ENCODE measurements around the gene KLK4.

KLK4 gene, protein sequence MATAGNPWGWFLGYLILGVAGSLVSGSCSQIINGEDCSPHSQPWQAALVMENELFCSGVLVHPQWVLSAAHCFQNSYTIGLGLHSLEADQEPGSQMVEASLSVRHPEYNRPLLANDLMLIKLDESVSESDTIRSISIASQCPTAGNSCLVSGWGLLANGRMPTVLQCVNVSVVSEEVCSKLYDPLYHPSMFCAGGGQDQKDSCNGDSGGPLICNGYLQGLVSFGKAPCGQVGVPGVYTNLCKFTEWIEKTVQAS

DNA sequence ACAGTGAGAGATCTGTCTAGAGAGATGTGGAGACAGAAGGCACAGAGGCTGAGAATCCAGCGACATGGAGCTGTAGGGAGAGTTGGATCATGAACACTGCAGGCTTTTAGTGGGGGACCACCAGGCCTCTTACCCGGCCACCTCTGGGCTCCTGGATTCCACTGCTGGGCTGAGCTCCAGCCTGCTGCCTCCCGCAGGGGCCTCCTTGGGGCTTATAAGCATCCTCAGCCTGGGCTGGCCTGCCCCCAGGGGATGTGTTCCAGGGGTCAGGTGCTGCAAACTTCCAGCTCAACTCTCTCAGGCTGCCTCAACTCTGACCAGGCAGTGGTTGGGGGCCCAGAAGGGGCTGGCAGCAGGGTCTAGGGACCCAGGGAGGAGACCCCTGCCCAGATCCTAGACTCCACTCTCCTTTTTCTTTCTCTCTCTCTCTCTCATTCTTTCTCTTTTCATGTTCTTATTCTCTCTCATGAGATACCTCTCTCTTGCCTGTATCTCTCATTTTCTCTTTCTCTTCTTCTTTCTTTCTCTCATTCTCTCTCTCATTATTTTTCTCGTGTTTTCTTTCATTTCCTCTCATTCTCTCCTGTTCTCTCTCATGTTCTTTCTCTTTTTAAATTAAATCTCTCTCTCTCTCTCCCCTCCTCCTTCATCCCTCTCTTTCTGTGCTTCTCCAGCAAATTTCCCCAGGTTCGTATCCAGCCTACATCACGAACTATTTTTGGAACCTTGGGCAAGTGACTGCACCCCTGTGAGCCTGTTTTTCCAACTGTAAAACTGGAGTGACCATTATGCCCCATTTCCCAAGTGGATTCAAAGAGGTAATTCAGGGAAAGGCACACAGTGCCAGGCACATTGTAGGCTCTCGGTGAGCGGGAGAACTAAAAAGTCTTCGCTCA lies at the start of gene KLK4:
TSS of gene KLK4 (minus strand) at position 190 of the 896 bp plus-strand sequence. CDS start 657 bp downstream, outside the sequence.
- in situ Hi-C loops (cut with HindIII; ENCODE audit: low sequenced_read_pairs), result no loop called here

DNA sequence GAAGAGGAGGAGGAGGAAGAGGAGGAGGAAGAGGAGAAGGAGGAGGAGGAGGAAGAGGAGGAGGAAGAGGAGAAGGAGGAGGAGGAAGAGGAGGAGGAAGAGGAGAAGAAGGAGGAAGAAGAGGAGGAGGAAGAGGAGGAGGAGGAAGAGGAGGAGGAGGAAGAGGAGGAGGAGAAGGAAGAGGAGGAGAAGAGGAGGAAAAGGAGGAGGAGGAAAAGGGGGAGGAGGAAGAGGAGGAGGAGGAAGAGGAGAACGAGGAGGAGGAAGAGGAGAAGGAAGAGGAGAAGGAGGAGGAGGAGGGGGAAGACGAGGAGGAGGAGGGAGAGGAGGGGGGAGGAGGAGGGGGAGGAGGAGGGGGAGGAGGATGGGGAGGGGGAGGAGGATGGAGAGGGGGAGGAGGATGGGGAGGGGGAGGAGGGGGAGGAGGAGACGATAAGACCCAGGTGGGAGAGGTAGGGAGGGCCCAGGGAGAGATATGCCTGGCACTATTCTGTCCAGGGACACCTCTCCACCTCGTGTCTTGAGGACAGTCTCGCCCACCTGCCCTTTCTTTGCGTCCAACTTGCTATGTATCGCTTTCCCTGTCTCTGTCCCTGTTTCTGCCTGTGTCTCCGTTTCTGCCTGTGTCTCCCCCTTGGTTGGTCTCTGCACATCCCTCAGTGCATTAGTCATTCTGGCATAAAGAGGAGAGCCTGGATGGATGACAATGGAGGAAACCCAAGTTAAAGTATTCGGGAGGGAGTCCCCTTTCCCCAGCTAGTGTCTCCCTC lies 48.7 kb upstream of the KLK4 start:
- in situ Hi-C loops (cut with HindIII; ENCODE audit: low sequenced_read_pairs), result no loop called here

DNA sequence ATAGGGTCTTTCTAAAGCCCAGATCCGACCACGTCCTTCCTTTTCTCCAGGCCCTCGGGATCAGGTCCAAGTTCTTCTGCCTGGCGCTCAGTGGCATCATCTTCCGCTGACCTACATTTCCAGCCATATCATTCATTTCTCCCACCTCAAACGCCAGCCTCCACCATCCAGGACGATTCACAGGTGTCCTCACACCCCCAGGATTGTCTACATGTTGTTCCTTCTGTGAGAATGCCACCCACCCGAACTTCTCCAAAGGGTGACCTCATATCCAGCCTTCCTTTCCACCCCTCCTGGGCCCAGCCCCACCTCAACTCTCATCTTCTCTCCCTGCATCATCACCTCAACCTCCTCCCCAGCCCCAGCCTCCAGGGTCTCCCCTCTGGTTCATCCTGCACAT lies 46.4 kb upstream of the KLK4 start:
- in situ Hi-C loops (cut with HindIII; ENCODE audit: low sequenced_read_pairs), result no loop called here

DNA sequence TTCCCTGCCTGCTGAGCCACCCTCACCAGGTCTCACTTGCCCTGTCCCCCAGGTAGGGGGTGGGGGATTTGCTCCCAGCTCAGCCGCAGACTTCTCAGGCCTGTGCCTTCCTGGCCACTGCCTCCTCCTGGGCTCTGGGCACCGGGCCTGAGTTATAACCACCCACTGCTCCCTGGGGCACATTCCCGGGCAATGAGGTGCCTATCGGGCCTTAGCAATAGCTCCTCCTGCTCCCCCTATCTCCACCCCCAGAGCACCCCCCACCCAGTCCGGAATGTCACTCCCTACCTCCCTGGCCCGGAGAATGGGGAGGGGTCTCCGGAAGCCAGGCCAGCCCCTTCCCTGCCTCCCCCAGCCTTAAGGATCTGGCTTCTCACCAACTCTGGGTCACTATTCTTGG lies 41.7 kb upstream of the KLK4 start, which contains the start of gene KLK5:
TSS of gene KLK5 (minus strand) at position 129 of the 400 bp plus-strand sequence. CDS start 381 bp downstream, outside the sequence.
- in situ Hi-C loops (cut with HindIII; ENCODE audit: low sequenced_read_pairs), result no loop called here

DNA sequence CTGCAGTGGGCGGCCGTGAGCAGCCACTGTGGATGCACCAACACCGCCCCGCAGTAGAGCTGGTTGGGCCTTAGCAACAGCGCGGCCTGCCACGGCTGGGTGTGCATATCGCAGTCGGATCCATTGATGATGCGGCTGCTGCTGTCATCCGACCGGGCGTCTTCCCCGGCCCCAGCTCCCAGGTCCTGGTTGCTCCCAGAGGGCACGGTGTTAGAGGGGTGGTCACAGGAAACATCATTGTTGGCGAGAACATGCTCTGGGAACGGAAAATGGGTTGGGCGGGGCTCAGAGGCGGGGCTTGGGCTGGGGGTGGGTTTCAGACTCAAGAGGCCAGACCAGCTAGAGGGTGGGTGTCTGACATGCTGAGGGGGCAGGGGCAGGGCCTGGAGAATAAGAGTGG lies 38.7 kb upstream of the KLK4 start:
- in situ Hi-C loops (cut with HindIII; ENCODE audit: low sequenced_read_pairs), result no loop called here

DNA sequence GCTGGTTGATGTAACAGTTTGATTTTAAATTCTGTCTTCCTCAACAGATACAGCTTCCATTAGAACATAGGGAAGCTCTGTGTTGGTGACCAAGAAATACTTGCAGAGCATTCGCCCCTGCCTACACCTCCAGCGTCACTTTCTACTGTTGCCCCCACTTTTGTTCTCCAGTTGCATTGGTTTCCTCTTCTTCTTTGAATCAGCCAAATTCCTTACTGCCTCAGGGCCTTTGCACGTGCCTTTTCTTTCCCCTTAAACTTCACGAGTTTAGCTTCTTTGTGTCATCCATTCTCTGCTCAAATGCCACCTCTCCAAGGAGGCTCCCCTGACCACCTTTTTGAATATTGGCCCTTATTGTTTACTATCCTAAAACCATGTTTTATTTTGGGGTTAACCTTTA lies 35.9 kb upstream of the KLK4 start:
- in situ Hi-C loops (cut with HindIII; ENCODE audit: low sequenced_read_pairs), result no loop called here

DNA sequence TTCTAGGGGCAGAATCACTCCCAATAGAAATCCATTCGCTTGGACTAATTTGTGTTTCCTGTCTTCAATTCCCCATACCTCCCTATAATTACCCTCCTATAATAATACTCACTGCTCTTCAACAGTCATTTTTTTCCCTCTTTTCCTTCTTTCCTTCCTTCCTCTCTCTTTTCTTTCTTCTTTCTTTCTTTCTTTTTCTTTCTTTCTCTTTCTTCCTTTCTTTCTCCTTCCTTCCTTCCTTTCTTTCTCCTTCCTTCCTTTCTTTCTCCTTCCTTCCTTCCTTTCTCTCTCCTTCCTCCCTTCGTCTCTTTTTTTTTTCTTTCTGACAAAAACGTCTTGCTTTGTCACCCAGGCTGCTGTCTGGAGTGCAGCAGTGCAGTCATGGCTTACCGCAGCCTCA lies 33.6 kb upstream of the KLK4 start:
- in situ Hi-C loops (cut with HindIII; ENCODE audit: low sequenced_read_pairs), result no loop called here

DNA sequence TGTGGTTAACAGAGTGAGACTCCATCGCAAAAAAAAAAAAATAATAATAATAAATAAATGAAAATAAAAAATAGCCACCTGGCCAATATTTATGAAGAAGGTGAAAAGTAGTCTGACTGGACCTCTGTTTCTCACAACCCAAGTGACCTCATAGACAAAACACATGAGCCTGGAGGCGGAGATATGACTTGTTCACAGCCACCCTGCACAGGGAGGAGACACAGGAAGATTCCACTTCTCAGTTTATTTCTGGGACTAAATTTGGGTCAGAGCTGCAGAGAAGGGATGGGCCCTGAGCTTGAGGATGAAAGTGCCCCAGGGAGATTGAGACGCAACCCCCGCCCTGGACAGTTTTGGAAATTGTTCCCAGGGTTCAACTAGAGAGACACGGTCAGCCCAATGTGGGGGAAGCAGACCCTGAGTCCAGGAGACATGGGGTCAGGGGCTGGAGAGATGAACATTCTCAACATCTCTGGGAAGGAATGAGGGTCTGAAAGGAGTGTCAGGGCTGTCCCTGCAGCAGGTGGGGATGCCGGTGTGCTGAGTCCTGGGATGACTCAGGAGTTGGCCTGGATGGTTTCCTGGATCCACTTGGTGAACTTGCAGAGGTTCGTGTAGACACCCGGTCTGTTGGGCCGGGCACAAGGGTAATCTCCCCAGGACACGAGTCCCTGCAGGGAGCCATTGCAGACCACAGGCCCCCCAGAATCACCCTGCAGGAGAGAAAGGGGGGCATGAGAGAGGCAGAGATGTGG lies 32.1 kb upstream of the KLK4 start:
- in situ Hi-C loops (cut with HindIII; ENCODE audit: low sequenced_read_pairs), result no loop called here

DNA sequence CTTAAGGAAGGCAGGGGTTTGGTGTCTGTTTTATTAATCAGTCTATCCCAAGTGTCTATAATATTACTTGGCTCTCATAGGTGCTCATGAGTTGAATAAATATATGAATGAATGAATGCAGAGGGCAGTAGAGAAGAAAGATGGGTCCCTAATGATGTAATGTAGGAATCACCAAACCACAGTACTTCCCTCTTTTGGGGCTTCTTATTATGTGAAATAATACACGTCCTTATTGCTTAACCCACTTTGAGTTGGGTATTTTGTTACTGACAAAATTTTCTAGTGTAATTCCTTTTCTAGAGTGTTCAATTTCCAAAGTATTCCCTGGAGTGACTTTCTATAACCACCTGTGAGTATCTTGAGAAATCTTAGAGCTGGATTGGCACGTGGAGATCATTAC lies 28.4 kb upstream of the KLK4 start:
- in situ Hi-C loops (cut with HindIII; ENCODE audit: low sequenced_read_pairs), result no loop called here

DNA sequence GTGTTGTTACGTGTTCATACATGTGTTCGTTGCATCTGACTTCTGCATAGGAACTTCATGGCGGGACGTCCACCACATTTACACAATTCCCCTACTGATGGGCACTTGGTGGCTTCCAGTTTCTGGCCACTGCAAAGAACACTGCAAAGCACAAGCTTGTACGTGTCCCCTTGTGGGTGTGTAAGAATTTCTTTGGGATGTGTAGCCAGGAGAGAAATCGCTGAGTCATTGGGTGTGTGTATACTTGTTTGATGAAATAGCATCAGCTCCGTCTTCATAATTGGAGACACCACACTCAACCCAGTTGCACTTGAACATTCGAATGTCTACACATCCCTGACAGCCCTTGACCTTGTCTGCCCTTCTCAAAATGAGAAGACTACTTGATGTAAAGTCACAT lies 22.4 kb upstream of the KLK4 start:
- in situ Hi-C loops (cut with HindIII; ENCODE audit: low sequenced_read_pairs), result no loop called here

DNA sequence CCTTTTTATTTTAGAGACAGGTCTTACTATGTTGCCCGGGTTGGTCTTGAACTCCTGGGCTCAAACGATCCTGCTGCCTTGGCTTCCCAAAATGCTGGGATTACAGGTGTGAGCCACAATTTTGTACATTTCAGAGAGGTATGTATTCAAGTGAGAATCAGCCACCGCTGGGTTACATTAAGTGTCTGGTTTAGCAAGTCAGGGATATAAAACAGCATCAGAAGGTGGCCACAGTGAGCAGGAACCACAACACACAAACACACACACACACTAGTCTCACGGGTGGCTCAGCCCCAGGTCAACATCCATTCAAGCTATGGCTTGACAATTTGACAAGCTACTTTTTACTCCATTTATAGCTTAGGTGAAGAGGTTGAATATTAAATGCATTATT lies 21.5 kb upstream of the KLK4 start:
- in situ Hi-C loops (cut with HindIII; ENCODE audit: low sequenced_read_pairs), result no loop called here

DNA sequence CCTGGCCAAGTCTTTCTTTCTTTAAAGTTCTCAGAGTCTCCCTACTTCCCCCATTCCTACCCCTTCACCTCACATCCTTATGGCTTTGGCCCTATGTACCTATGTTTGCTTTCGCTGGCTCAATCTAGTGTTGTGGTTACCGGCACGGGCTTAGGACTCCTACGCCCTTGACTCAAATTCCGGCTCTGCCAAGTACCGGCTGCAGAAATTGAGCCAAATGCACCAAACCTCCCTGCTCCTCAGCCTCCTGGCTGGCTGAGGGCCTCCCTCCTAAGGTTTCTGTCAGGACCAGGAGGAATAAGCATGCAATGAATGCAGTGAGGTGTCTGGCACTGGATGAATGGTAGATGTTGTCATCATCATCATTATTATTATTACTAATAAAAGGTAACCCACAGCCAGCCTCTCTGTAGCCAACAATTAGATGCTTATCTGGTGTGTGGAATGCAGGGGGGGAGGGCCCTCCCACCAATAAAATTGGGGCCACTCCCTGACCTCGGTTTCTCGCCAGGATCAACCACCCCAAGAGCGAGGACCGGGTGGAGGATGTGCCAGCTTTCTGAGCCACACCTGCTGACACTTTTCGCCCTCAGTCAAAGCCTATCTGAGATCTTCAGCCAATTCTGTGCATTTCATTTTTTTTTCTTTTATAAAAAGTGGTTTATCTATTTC lies 21.0 kb upstream of the KLK4 start:
- in situ Hi-C loops (cut with HindIII; ENCODE audit: low sequenced_read_pairs), result no loop called here

DNA sequence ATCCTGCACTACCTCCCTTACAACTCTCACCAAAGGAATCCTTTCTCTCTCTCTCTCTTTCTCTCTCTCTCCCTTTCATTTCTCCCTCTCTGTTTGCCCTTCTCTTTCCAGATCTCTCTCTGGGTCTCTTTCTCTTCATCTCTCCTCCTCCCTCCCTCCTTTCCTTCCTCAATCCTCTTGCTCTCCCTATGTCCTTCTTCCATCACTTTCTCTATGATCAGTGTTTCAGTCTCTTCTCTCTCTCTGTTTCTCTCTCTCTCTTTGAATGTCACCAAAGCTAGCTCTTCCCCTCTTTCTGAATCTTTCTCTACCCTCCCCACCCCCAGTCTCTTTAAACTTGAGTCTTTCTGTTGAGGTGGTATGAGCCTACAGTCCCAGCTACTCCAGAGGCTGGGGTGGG lies 19.8 kb upstream of the KLK4 start:
- in situ Hi-C loops (cut with HindIII; ENCODE audit: low sequenced_read_pairs), result no loop called here

DNA sequence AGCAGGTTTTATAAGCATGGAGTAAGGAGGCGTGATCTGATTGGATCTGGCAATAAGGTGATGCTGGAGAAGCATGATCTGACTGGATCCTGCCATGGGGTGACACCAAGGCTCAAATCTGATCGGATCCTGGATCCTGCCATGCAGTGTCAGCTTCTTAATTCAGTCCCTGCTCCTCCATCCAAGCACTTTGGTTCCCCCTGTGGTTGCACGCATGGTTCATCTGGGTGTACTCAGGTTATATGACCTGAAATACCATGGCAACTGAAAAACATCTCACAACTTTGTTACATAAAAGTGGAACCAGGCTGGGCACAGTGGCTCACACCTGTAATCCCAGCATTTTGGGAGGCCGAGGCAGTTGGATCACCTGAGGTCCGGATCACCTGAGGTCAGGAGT lies 17.6 kb upstream of the KLK4 start:
- in situ Hi-C loops (cut with HindIII; ENCODE audit: low sequenced_read_pairs), result no loop called here

DNA sequence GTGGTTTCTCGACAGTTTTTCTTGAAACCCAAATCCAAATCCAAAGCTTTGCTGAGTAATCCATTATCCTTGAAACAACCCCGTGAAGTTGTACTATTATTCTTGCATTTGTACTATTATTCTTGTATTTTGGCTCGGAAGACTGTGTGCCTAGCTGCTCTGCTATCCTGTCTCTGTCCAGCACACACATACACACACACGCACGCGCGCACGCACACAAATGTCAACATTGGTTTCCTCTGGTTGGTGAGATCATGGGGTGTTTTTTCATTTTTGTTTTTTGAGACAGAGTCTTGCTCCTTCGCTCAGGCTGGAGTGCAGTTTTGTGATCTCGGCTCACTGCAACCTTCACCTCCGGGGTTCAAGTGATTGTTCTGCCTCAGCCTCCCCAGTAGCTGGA lies 14.9 kb upstream of the KLK4 start:
- in situ Hi-C loops (cut with HindIII; ENCODE audit: low sequenced_read_pairs), result no loop called here

DNA sequence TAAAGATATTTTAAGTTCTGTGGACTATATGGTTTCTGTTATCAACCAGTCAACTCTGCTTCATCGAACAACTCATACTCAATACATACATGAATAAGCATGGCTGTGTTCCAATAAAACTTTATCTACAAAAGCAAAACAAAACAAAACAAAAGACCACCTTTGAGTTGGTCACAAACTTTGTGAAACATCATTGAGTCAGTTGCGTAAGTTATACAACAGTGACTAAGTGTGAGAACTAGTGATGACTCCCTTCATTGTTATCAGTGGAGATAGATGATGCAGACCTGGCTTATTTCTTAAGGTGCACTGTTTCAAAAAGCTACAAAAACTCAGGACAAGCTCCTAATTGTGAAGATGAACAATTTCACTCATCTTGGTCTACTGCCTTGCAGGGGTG lies 14.5 kb upstream of the KLK4 start:
- in situ Hi-C loops (cut with HindIII; ENCODE audit: low sequenced_read_pairs), result no loop called here

DNA sequence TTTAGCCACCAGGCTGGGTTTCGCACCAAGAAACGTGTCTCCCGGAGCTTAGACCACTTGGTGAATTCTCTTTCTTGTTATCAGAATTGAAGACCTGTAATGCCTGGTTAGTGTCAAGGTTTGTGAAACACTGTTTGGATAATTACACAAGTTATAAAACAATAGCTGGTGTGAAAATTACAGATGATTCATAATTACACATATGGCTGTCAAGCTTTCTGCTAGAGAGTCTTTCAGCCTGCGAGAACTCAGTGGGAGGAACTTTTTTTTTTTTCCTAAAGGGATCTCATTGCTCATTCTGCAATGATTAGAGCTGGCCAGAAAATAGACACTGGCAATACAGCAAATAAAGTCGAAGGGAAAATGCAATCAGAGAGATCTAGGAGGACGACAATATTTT lies 13.4 kb upstream of the KLK4 start:
- in situ Hi-C loops (cut with HindIII; ENCODE audit: low sequenced_read_pairs), result no loop called here

DNA sequence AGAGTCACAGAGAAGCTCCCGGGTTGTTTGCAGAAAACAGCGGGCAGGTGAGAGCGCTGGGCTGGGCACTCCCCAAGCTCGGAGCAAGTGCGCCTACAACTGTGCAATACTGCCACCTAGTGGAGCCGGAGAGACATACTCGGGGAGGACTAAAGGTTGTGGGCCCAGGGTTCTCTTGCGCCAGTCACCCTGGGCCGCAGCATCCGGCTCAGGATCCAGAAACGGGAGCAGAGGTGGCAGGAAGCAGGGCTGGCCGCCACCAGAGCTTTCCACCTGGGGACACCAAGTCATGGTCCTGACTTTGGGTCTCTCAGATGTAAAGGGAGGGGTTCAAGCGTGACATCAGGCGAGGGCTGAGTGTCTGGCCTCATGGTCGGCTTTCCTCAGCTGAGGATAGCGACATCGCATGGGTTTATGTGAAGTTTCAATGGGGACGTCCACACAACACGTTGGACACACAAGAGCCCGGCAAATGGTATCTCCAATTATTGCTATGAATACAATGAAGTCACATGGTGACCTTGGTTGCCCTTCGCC lies 11.2 kb upstream of the KLK4 start:
- in situ Hi-C loops (cut with HindIII; ENCODE audit: low sequenced_read_pairs), result no loop called here

DNA sequence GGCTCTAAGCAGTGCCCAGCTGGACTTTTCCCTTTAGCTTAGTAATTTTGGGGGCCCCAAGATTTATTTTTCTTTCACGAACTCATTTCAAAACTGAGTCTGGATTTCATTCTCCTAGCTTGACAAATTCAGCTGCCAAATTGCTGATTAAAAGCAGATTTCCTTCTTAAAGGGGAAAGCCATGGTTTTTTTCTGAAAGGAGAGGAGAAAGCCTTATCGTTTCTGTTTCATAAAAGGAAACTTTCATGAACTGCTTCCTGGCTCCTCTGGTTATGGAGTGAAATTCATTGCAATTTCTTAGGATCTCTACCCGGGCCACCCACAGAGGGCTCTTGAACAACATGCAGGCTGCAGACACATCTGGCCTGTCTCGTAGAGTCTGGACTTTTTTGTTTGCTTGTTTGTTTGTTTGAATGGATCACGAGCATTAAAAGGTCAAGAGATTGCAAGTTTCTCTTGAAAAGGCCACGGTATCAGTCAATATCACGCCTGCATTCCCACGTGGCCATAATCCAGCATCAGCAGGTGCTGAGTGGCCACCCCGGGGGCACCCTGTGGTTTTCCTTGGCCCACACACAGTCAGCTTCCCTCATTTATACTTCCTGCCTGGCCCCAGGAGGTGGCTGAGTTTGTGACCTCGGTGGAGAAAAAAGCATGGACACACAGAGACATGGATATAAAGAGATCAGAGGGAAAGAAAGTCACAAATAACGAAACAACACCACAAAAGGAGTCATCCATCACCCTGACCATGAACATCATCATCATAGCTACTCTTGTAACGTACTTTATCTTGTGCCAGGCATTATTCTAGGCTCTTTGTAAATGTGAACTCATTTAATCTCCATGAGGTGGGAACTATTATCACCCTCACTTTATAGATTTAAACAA lies 10.5 kb upstream of the KLK4 start:
- in situ Hi-C loops (cut with HindIII; ENCODE audit: low sequenced_read_pairs), result no loop called here

Measured in DLD1 (cell line).